C4-2B (cell line): ENCODE data around the gene PTPRN2.

Experiments used
- ZFX ChIP-seq: fragments of 450-650 bp; IDR thresholded peaks from 2 replicates; pipeline ENCODE4 v1.6.1; 2017
- TF ChIP-seq, protein P1 (sequence below): fragments of 450-650 bp; conservative IDR thresholded peaks from 2 replicates; pipeline ENCODE4 v1.5.1; 2017; ENCODE audit warnings: mild to moderate bottlenecking

DNA sequence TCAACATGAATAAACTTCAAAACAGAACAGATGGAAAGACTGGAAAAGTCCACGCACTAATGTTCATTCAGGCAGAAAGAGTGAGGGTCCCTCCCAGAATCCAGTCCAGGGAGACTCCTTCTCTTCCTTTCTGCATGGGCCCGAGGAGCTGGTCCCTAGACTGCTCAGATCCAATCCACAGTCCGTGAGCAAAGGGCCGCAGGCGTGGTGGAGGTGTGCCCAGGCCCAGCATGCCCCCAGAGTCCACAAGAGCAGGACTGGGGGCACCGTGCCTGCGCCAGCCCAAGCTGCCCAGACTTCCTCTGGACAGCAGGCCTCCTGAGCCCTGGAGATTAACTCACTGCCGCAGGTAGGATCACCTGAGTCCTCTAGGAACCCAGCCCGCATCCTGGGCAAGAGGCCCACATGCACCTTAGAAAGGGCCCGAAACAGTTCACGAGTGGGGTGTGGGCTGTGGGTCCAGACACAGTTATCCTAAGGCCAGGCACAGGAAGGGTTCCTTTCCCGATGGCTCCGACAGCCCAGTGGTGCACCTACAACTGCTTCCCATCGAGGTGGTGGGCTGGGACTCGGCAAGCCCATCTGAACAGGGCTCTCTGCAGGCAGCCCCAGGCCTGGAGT is 719.8 kb downstream of the PTPRN2 start:
- TF ChIP-seq, protein P1, sequence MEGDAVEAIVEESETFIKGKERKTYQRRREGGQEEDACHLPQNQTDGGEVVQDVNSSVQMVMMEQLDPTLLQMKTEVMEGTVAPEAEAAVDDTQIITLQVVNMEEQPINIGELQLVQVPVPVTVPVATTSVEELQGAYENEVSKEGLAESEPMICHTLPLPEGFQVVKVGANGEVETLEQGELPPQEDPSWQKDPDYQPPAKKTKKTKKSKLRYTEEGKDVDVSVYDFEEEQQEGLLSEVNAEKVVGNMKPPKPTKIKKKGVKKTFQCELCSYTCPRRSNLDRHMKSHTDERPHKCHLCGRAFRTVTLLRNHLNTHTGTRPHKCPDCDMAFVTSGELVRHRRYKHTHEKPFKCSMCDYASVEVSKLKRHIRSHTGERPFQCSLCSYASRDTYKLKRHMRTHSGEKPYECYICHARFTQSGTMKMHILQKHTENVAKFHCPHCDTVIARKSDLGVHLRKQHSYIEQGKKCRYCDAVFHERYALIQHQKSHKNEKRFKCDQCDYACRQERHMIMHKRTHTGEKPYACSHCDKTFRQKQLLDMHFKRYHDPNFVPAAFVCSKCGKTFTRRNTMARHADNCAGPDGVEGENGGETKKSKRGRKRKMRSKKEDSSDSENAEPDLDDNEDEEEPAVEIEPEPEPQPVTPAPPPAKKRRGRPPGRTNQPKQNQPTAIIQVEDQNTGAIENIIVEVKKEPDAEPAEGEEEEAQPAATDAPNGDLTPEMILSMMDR: no peak
- TF ChIP-seq ZFX: no peak
